ENCODE measurements around the gene TMEFF1.
"Not testable (repeated sequence)": the region's sequence is repeated elsewhere in the genome, so short reads cannot be mapped to it uniquely, and the experiment has no call there.

TMEFF1 gene

GRCh38 chr9:100498592-100498991 lies 25.6 kb downstream of the TMEFF1 start:
- POLR2A ChIA-PET, result no interaction called here
- CTCF ChIA-PET, result no interaction called here
- no peak for DNase-seq (ENCODE audit: extremely low spot score)
- TF ChIP-seq ELF4 (IDR thresholded peaks at IDR 0.05) (no peak), NFRKB (IDR thresholded peaks at IDR 0.05) (no peak), PKNOX1 (IDR thresholded peaks at IDR 0.05) (no peak), TARDBP (IDR thresholded peaks at IDR 0.05) (no peak), LEF1 (IDR thresholded peaks at IDR 0.05; ENCODE audit: borderline replicate concordance) (no peak), ZNF384 (IDR thresholded peaks at IDR 0.05) (no peak), FOXK2 (IDR thresholded peaks at IDR 0.05) (no peak), HDGF (IDR thresholded peaks at IDR 0.05; ENCODE audit: borderline replicate concordance) (no peak), FOXA1 (IDR thresholded peaks at IDR 0.05) (no peak), SUZ12 (IDR thresholded peaks at IDR 0.05) (no peak), BHLHE40 (IDR thresholded peaks at IDR 0.05; ENCODE audit: borderline replicate concordance) (no peak)

GRCh38 chr9:100499460-100499859 lies 26.5 kb downstream of the TMEFF1 start:
- TF ChIP-seq NFRKB (IDR thresholded peaks at IDR 0.05) (no peak), TARDBP (IDR thresholded peaks at IDR 0.05) (no peak), L3MBTL2 (conservative IDR thresholded peaks at IDR 0.05) (no peak), ARNT (IDR thresholded peaks at IDR 0.05) (no peak), FOXA1 (IDR thresholded peaks at IDR 0.05) (no peak)
- POLR2A ChIA-PET, result no interaction called here
- no peak for DNase-seq (ENCODE audit: extremely low spot score)
- CTCF ChIA-PET, result no interaction called here

- TF ChIP-seq BHLHE40 (IDR thresholded peaks at IDR 0.05; ENCODE audit: borderline replicate concordance), result no peak
- TF ChIP-seq SUZ12 (IDR thresholded peaks at IDR 0.05), result no peak
- TF ChIP-seq TARDBP (IDR thresholded peaks at IDR 0.05), result no peak
- TF ChIP-seq PKNOX1 (IDR thresholded peaks at IDR 0.05), result no peak
- no peak for TF ChIP-seq FOXA1 (IDR thresholded peaks at IDR 0.05)
- TF ChIP-seq FOXK2 (IDR thresholded peaks at IDR 0.05), result no peak
- no peak for TF ChIP-seq ARNT (IDR thresholded peaks at IDR 0.05)
- no peak for TF ChIP-seq ELF4 (IDR thresholded peaks at IDR 0.05)
- TF ChIP-seq ZNF384 (IDR thresholded peaks at IDR 0.05), result no peak
- TF ChIP-seq NFRKB (IDR thresholded peaks at IDR 0.05), result no peak
- no peak for TF ChIP-seq L3MBTL2 (conservative IDR thresholded peaks at IDR 0.05)
- TF ChIP-seq CTBP1 (IDR thresholded peaks at IDR 0.05; ENCODE audit: borderline replicate concordance), result no peak
- no peak for TF ChIP-seq SP1 (IDR thresholded peaks at IDR 0.05)
- no peak for TF ChIP-seq LEF1 (IDR thresholded peaks at IDR 0.05; ENCODE audit: borderline replicate concordance)
- ChIA-PET CTCF (no interaction called here), POLR2A (no interaction called here)
- no peak for DNase-seq (ENCODE audit: extremely low spot score)
Observed at GRCh38 chr9:100499866-100500265, 26.9 kb downstream of the TMEFF1 start.

GRCh38 chr9:100505564-100506159 lies 32.7 kb downstream of the TMEFF1 start:
- CTCF ChIA-PET, result no interaction called here

GRCh38 chr9:100507350-100507749 lies 34.4 kb downstream of the TMEFF1 start:
- DNase-seq (ENCODE audit: extremely low spot score); POLR2A ChIA-PET: not testable (repeated sequence)
- CTCF ChIA-PET, result interaction anchor here (0.7 kb wide), 1 partner anchor 78 kb away, joined by 3 read pairs; no protein-coding TSS in a partner anchor

More at GRCh38 chr9:100505564-100506159, 32.7 kb downstream of the TMEFF1 start:
- POLR2A ChIA-PET, result no interaction called here
- peak; percentile 57 for DNase-seq (ENCODE audit: extremely low spot score)
- TF ChIP-seq SP1 (IDR thresholded peaks at IDR 0.05) (no peak), PKNOX1 (IDR thresholded peaks at IDR 0.05) (peak; percentile 71), SUZ12 (IDR thresholded peaks at IDR 0.05) (no peak)

- TF ChIP-seq HDGF (IDR thresholded peaks at IDR 0.05; ENCODE audit: borderline replicate concordance), result no peak
- no peak for TF ChIP-seq FOXK2 (IDR thresholded peaks at IDR 0.05)
- TF ChIP-seq L3MBTL2 (conservative IDR thresholded peaks at IDR 0.05), result no peak
- TF ChIP-seq PKNOX1 (IDR thresholded peaks at IDR 0.05), result no peak
- TF ChIP-seq ELF4 (IDR thresholded peaks at IDR 0.05), result no peak
- TF ChIP-seq FOXA1 (IDR thresholded peaks at IDR 0.05), result no peak
- no peak for TF ChIP-seq NFRKB (IDR thresholded peaks at IDR 0.05)
- TF ChIP-seq ZNF384 (IDR thresholded peaks at IDR 0.05), result no peak
- TF ChIP-seq LEF1 (IDR thresholded peaks at IDR 0.05; ENCODE audit: borderline replicate concordance), result no peak
- no peak for TF ChIP-seq SUZ12 (IDR thresholded peaks at IDR 0.05)
- TF ChIP-seq FOXM1 (IDR thresholded peaks at IDR 0.05; ENCODE audit: borderline replicate concordance), result no peak
- TF ChIP-seq CTBP1 (IDR thresholded peaks at IDR 0.05; ENCODE audit: borderline replicate concordance), result no peak
- no peak for TF ChIP-seq SP1 (IDR thresholded peaks at IDR 0.05)
- TF ChIP-seq BHLHE40 (IDR thresholded peaks at IDR 0.05; ENCODE audit: borderline replicate concordance), result no peak
- TF ChIP-seq ARNT (IDR thresholded peaks at IDR 0.05), result no peak
- no peak for TF ChIP-seq TARDBP (IDR thresholded peaks at IDR 0.05)
- DNase-seq (ENCODE audit: extremely low spot score), result no peak
- ChIA-PET CTCF (no interaction called here), POLR2A (no interaction called here)
Observed at GRCh38 chr9:100511205-100511604, 38.3 kb downstream of the TMEFF1 start.

All from HEK293T (cell line).